ENCODE results near the gene CPEB2. TPM values are rescaled to one million over a fixed set of nuclear protein-coding genes. Genes with fewer than 3 reads are reported as not detected.
A peak's percentile ranks its signal among the peaks of the same experiment; 100 is the strongest.

CPEB2 gene
- total RNA-seq, result 10 to 100 TPM; 12.5 to 24.3 (median 16.4) TPM

- TF ChIP-seq CTCF (IDR thresholded peaks at IDR 0.05) (no peak), POLR2A (IDR thresholded peaks at IDR 0.05) (peak; percentile 98)
- H3K9me3 ChIP-seq, result no peaks in the 10 kb centered on the region
- intact Hi-C loops (cut with DNase I), result no loop called here
- H3K27ac ChIP-seq, result peak within 1 kb of the TSS; percentile 97 to 99 (median 99)
- DNase-seq, result peak; percentile 97 to 98
- H3K4me3 ChIP-seq (replicated peaks in 1 of 3), result peak within 1 kb of the TSS; percentile 56 to 99 (median 92)
- H3K36me3 ChIP-seq, result no peaks in the 10 kb centered on the region
- 0% methylated on average over 25 of the region's 104 CpGs; no CpG with 5 or more reads in 1 of the 2 donors for WGBS, 2 donors
- H3K27me3 ChIP-seq, result no peaks in the 10 kb centered on the region
- H3K4me1 ChIP-seq, result peaks cover 6 to 11% of the 10 kb centered on the region in 2 donors
Observed at GRCh38 chr4:15001869-15002658, at the start of gene CPEB2. TSS of gene CPEB2 (plus strand) at chr4:15002481. CDS start at chr4:15002674, 193 bp downstream.

GRCh38 chr4:14958436-14958835, 43.8 kb upstream of the CPEB2 start:
- no peak for DNase-seq
- intact Hi-C loops (cut with DNase I), result no loop called here

GRCh38 chr4:14961292-14961691, 41.0 kb upstream of the CPEB2 start:
- H3K4me1 ChIP-seq, result no peaks in the 10 kb centered on the region
- no peak for TF ChIP-seq POLR2A (IDR thresholded peaks at IDR 0.05)
- intact Hi-C loops (cut with DNase I), result no loop called here

More at GRCh38 chr4:14958436-14958835, 43.8 kb upstream of the CPEB2 start:
- Histone ChIP-seq H3K4me1 (no peaks in the 10 kb centered on the region), H3K27me3 (no peaks in the 10 kb centered on the region), H3K36me3 (no peaks in the 10 kb centered on the region), H3K9me3 (no peaks in the 10 kb centered on the region), H3K27ac (no peak overlapping the region), H3K4me3 (replicated peaks in 1 of 3) (no peak overlapping the region)
- WGBS, 2 donors, result 62 to 68% methylated on average over 3 of the region's 3 CpGs
- TF ChIP-seq CTCF (IDR thresholded peaks at IDR 0.05), result no peak
- TF ChIP-seq POLR2A (IDR thresholded peaks at IDR 0.05), result no peak

GRCh38 chr4:14965071-14965470, 37.2 kb upstream of the CPEB2 start:
- Histone ChIP-seq H3K27me3 (no peaks in the 10 kb centered on the region), H3K27ac (no peak overlapping the region), H3K9me3 (no peaks in the 10 kb centered on the region), H3K36me3 (no peaks in the 10 kb centered on the region), H3K4me1 (no peaks in the 10 kb centered on the region), H3K4me3 (replicated peaks in 1 of 3) (no peak overlapping the region)
- DNase-seq, result no peak
- WGBS, 2 donors, result 79 to 88% methylated on average over 1 of the region's 1 CpG
- TF ChIP-seq CTCF (IDR thresholded peaks at IDR 0.05) (no peak), POLR2A (IDR thresholded peaks at IDR 0.05) (no peak)
- intact Hi-C loops (cut with DNase I), result no loop called here

More at GRCh38 chr4:14961292-14961691, 41.0 kb upstream of the CPEB2 start:
- no peaks in the 10 kb centered on the region for H3K9me3 ChIP-seq
- H3K27ac ChIP-seq, result no peak overlapping the region
- H3K27me3 ChIP-seq, result no peaks in the 10 kb centered on the region
- no peak for DNase-seq
- no peaks in the 10 kb centered on the region for H3K36me3 ChIP-seq
- no peak overlapping the region for H3K4me3 ChIP-seq (replicated peaks in 1 of 3)

- intact Hi-C loops (cut with DNase I), result no loop called here
- H3K36me3 ChIP-seq, result no peaks in the 10 kb centered on the region
- TF ChIP-seq CTCF (IDR thresholded peaks at IDR 0.05) (no peak), POLR2A (IDR thresholded peaks at IDR 0.05) (no peak)
- DNase-seq, result no peak
- H3K4me1 ChIP-seq, result no peaks in the 10 kb centered on the region
- no peak overlapping the region for H3K27ac ChIP-seq
- H3K4me3 ChIP-seq (replicated peaks in 1 of 3), result no peak overlapping the region
- no peaks in the 10 kb centered on the region for H3K9me3 ChIP-seq
- 73 to 87% methylated on average over 3 of the region's 3 CpGs for WGBS, 2 donors
- no peaks in the 10 kb centered on the region for H3K27me3 ChIP-seq
Observed at GRCh38 chr4:14967982-14968381, 34.3 kb upstream of the CPEB2 start.

All from thyroid gland (tissue), 4 donors.